Uterus (tissue), 2 donors: ENCODE measurements around the gene INPP1.

ENCODE experiments used
- POLR2A ChIP-seq, 2 donors: fragments of 450-650 bp; IDR thresholded peaks; one replicate each; pipeline ENCODE4 v1.6.1; 2016; ENCODE audit warnings: antibody characterized with exemption in 2 of 2, mild to moderate bottlenecking in 1 of 2, moderate library complexity in 1 of 2
- TF ChIP-seq, protein P1 (sequence below), 4 experiments: fragments of 200-600 bp in 2 of 4; fragments of 450-650 bp in 2 of 4; sonication (generic) in 2 of 4; IDR thresholded peaks; one replicate each; pipeline ENCODE4 v1.5.1; 2016 to 2019; ENCODE audit warnings: antibody characterized with exemption in 4 of 4, mild to moderate bottlenecking in 2 of 4, moderate library complexity in 1 of 4

DNA sequence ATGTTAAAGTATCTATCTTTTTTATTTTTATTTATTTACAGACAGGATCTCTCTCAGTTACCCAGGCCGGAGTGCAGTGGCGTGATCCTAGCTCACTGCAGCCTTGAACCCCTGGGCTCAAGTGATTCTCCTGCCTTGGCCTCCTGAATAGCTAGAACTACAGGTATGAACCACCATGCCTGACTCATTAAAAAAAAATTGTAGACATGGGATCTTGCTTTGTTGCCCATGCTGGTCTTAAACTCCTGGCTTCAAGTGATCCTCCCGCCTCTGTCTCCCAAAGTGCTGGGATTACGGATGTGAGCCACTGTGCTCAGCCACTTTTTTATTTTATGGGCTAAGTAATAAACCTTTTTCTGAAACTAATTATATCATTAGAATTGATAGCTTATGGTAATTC lies 71.9 kb downstream of the INPP1 start:
- no peak for TF ChIP-seq POLR2A (IDR thresholded peaks at IDR 0.05)
- TF ChIP-seq, protein P1, sequence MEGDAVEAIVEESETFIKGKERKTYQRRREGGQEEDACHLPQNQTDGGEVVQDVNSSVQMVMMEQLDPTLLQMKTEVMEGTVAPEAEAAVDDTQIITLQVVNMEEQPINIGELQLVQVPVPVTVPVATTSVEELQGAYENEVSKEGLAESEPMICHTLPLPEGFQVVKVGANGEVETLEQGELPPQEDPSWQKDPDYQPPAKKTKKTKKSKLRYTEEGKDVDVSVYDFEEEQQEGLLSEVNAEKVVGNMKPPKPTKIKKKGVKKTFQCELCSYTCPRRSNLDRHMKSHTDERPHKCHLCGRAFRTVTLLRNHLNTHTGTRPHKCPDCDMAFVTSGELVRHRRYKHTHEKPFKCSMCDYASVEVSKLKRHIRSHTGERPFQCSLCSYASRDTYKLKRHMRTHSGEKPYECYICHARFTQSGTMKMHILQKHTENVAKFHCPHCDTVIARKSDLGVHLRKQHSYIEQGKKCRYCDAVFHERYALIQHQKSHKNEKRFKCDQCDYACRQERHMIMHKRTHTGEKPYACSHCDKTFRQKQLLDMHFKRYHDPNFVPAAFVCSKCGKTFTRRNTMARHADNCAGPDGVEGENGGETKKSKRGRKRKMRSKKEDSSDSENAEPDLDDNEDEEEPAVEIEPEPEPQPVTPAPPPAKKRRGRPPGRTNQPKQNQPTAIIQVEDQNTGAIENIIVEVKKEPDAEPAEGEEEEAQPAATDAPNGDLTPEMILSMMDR (IDR thresholded peaks at IDR 0.05): no peak
